HCT116 (cell line): ENCODE results near the gene SRGAP3. TPM values are rescaled to one million over a fixed set of nuclear protein-coding genes. Genes with fewer than 3 reads are reported as not detected.

Experiments
- ATAC-seq: fragments of 200-7000 bp; cut with Tn5 transposase; 2 replicates; pipeline ENCODE4 v1.9.1; 2020; ENCODE audit warnings: mild to moderate bottlenecking, moderate library complexity
- BruUV-seq: library from RNA; stranded (reverse); fragments of 400-500 nt; replicated peaks from 2 replicates; lab custom pipeline; 2021; lab: Mats Ljungman, UMichigan
- CTCF ChIA-PET: fragments of 300-600 bp; sonication (Branson Sonifier 250); formaldehyde crosslinking; loops from one replicate; lab custom pipeline; 2021; ENCODE audit warnings: antibody characterized with exemption; lab: Charles Lee
- POLR2A ChIA-PET: fragments of 300-600, 350-600 bp; sonication (Branson Sonifier 250); formaldehyde crosslinking; loops from one replicate; lab custom pipeline; 2021; ENCODE audit warnings: antibody characterized with exemption; lab: Charles Lee
- RAD21 ChIA-PET, 2 experiments: fragments of 300-600 bp; sonication (Branson Sonifier 250); formaldehyde crosslinking; loops; one replicate each; lab custom pipeline; 2023; ENCODE audit warnings: low total read pairs in 2 of 2; ENCODE audit not compliant: uncharacterized antibody in 2 of 2, unreplicated experiment in 2 of 2, low non-redundant PET in 1 of 2; lab: Charles Lee
- DNase-seq: peaks from one replicate; pipeline ENCODE4 v3.0.0-alpha.2; 2010; ENCODE audit warnings: low read depth, low spot score
- H2AFZ ChIP-seq: fragments of 200-600 bp; shearing (Covaris generic), sonication (generic); 2 replicates; pipeline ENCODE4 v1.6.1; 2017; ENCODE audit warnings: low read depth, mixed run types, mixed read lengths, antibody characterized with exemption, low read length; ENCODE audit not compliant: poor library complexity, severe bottlenecking
- H3K27ac ChIP-seq: 2 replicates; pipeline ENCODE4 v1.5.1; 2012; ENCODE audit warnings: low read depth, low read length
- H3K27me3 ChIP-seq: fragments of 200-600 bp; sonication (generic); 2 replicates; pipeline ENCODE4 v1.6.1; 2016; ENCODE audit warnings: mixed run types, low read length, mixed read lengths; ENCODE audit not compliant: insufficient read depth
- H3K36me3 ChIP-seq, 2 experiments: fragments of 200-500 bp in 1 of 2; fragments of 200-600 bp in 1 of 2; sonication (Bioruptor generic) in 1 of 2; sonication (generic) in 1 of 2; 2 replicates each; pipeline versions ENCODE4 v1.5.1 to v1.6.1; 2014 to 2016; ENCODE audit warnings: low read length in 2 of 2, inconsistent platforms in 1 of 2, mixed read lengths in 1 of 2, mixed run types in 1 of 2; ENCODE audit not compliant: insufficient read depth in 2 of 2, control insufficient read depth in 1 of 2
- H3K4me1 ChIP-seq, 2 experiments: fragments of 200-600 bp in 1 of 2; sonication (generic) in 1 of 2; 2 replicates each; pipeline versions ENCODE4 v1.5.1 to v1.6.1; 2012 to 2017; ENCODE audit warnings: low read length in 2 of 2, inconsistent platforms in 1 of 2, mild to moderate bottlenecking in 1 of 2, mixed read lengths in 1 of 2, mixed run types in 1 of 2, moderate library complexity in 1 of 2; ENCODE audit not compliant: insufficient read depth in 2 of 2, control insufficient read depth in 1 of 2
- H3K4me2 ChIP-seq: fragments of 200-600 bp; sonication (generic); 2 replicates; pipeline ENCODE4 v1.6.1; 2017; ENCODE audit warnings: mixed run types, low read length, mixed read lengths
- H3K4me3 ChIP-seq, 2 experiments: fragments of 200-600 bp in 1 of 2; sonication (generic) in 1 of 2; replicated peaks in 1 of 2; 2 replicates each; pipeline ENCODE4 v1.5.1; 2011 to 2016; ENCODE audit warnings: low read length in 2 of 2, control low read depth in 1 of 2, low read depth in 1 of 2, mild to moderate bottlenecking in 1 of 2, mixed read lengths in 1 of 2, mixed run types in 1 of 2
- H3K79me2 ChIP-seq: fragments of 200-600 bp; sonication (generic); 2 replicates; pipeline ENCODE4 v1.6.1; 2017; ENCODE audit warnings: mild to moderate bottlenecking, mixed run types, low read length, moderate library complexity, mixed read lengths; ENCODE audit not compliant: insufficient read depth
- H3K9ac ChIP-seq: fragments of 200-600 bp; sonication (generic); 2 replicates; pipeline ENCODE4 v1.6.1; 2016; ENCODE audit warnings: low read length, mixed read lengths
- H3K9me2 ChIP-seq: fragments of 200-600 bp; sonication (generic), shearing (Covaris generic); 2 replicates; pipeline ENCODE4 v1.6.1; 2017; ENCODE audit warnings: mixed run types, mild to moderate bottlenecking, moderate library complexity; ENCODE audit not compliant: insufficient read depth
- H3K9me3 ChIP-seq, 2 experiments: fragments of 200-500 bp in 1 of 2; fragments of 200-600 bp in 1 of 2; sonication (Bioruptor generic) in 1 of 2; sonication (generic) in 1 of 2; 2 replicates each; pipeline ENCODE4 v1.6.1; 2014 to 2017; ENCODE audit warnings: low read length in 2 of 2, mixed read lengths in 2 of 2, inconsistent platforms in 1 of 2, low read depth in 1 of 2, mild to moderate bottlenecking in 1 of 2, mixed run types in 1 of 2, moderate library complexity in 1 of 2; ENCODE audit not compliant: control insufficient read depth in 1 of 2, insufficient read depth in 1 of 2
- H4K20me1 ChIP-seq: fragments of 200-600 bp; sonication (generic), shearing (Covaris generic); 2 replicates; pipeline ENCODE4 v1.6.1; 2017; ENCODE audit warnings: mixed run types, mild to moderate bottlenecking, moderate library complexity; ENCODE audit not compliant: insufficient read depth
- ATF3 ChIP-seq: IDR thresholded peaks from 2 replicates; pipeline ENCODE4 v1.6.1; 2012
- CBX3 ChIP-seq: IDR thresholded peaks from 2 replicates; pipeline ENCODE4 v1.6.1; 2012; ENCODE audit warnings: low read depth
- EGR1 ChIP-seq: IDR thresholded peaks from 2 replicates; pipeline ENCODE4 v1.6.1; 2012; ENCODE audit warnings: low read depth
- ELF1 ChIP-seq: IDR thresholded peaks from 2 replicates; pipeline ENCODE4 v1.6.1; 2012; ENCODE audit warnings: low read depth, borderline replicate concordance
- EZH2phosphoT487 ChIP-seq: fragments of 200-600 bp; IDR thresholded peaks from 2 replicates; pipeline ENCODE4 v1.6.1; 2018; ENCODE audit warnings: antibody characterized with exemption, borderline replicate concordance
- MAX ChIP-seq: IDR thresholded peaks from 2 replicates; pipeline ENCODE4 v1.6.1; 2012
- POLR2A ChIP-seq: IDR thresholded peaks from 2 replicates; pipeline ENCODE4 v1.7.0; 2011; ENCODE audit warnings: borderline replicate concordance; ENCODE audit not compliant: insufficient read depth, insufficient read length; ENCODE audit errors: extremely low read depth
- POLR2AphosphoS5 ChIP-seq: IDR thresholded peaks from 2 replicates; pipeline ENCODE4 v1.6.1; 2011; ENCODE audit warnings: mild to moderate bottlenecking, low read depth, low read length, moderate library complexity
- SIN3A ChIP-seq: IDR thresholded peaks from 2 replicates; pipeline ENCODE4 v1.6.1; 2012; ENCODE audit warnings: low read depth
- SP1 ChIP-seq: IDR thresholded peaks from 2 replicates; pipeline ENCODE4 v1.6.1; 2012; ENCODE audit warnings: low read depth
- SRF ChIP-seq: IDR thresholded peaks from 2 replicates; pipeline ENCODE4 v1.6.1; 2012; ENCODE audit warnings: low read depth
- TCF7L2 ChIP-seq: IDR thresholded peaks from 2 replicates; pipeline ENCODE4 v1.7.0; 2011; ENCODE audit warnings: borderline replicate concordance, inconsistent platforms; ENCODE audit not compliant: insufficient read depth, insufficient read length; ENCODE audit errors: extremely low read depth
- YY1 ChIP-seq: IDR thresholded peaks from 2 replicates; pipeline ENCODE4 v1.6.1; 2011; ENCODE audit warnings: low read length, low read depth, moderate library complexity, mild to moderate bottlenecking; ENCODE audit not compliant: insufficient replicate concordance; ENCODE audit errors: extremely low read depth
- ZBTB33 ChIP-seq: IDR thresholded peaks from 2 replicates; pipeline ENCODE4 v1.6.1; 2011; ENCODE audit warnings: mild to moderate bottlenecking, low read length, moderate library complexity; ENCODE audit not compliant: insufficient replicate concordance; ENCODE audit errors: extremely low read depth
- ZFX ChIP-seq: fragments of 450-650 bp; IDR thresholded peaks from 2 replicates; pipeline ENCODE4 v1.6.1; 2017
- ZNF274 ChIP-seq: fragments of 200-500 bp; sonication (Bioruptor generic); IDR thresholded peaks from 2 replicates; pipeline ENCODE4 v1.6.1; 2014; ENCODE audit warnings: mild to moderate bottlenecking, low read depth, low read length, inconsistent platforms
- intact Hi-C: fragments of 100-400 bp; cut with micrococcal nuclease; formaldehyde crosslinking; loops from 2 replicates; pipeline ENCODE4 v1.10.0; 2022
- total RNA-seq: library from RNA; stranded (reverse); gene quantifications from one replicate; pipeline ENCODE4 v1.2.1, GENCODE V29; 2021; ENCODE audit not compliant: unreplicated experiment
- TF ChIP-seq, protein P1 (sequence below), 3 experiments: fragments of 200-600 bp in 1 of 3; sonication (generic) in 1 of 3; IDR thresholded peaks in 2 of 3; conservative IDR thresholded peaks in 1 of 3; 2 replicates each; pipeline ENCODE4 v1.5.1; 2012 to 2017; ENCODE audit warnings: low read depth in 2 of 3, low read length in 2 of 3, antibody characterized with exemption in 1 of 3, borderline replicate concordance in 1 of 3, control low read depth in 1 of 3, mild to moderate bottlenecking in 1 of 3, mixed read lengths in 1 of 3, mixed run types in 1 of 3, moderate library complexity in 1 of 3; ENCODE audit not compliant: insufficient read depth in 1 of 3

Gene SRGAP3
- total RNA-seq, 1 experiment from 2014 or later, result 8.3 TPM

DNA sequence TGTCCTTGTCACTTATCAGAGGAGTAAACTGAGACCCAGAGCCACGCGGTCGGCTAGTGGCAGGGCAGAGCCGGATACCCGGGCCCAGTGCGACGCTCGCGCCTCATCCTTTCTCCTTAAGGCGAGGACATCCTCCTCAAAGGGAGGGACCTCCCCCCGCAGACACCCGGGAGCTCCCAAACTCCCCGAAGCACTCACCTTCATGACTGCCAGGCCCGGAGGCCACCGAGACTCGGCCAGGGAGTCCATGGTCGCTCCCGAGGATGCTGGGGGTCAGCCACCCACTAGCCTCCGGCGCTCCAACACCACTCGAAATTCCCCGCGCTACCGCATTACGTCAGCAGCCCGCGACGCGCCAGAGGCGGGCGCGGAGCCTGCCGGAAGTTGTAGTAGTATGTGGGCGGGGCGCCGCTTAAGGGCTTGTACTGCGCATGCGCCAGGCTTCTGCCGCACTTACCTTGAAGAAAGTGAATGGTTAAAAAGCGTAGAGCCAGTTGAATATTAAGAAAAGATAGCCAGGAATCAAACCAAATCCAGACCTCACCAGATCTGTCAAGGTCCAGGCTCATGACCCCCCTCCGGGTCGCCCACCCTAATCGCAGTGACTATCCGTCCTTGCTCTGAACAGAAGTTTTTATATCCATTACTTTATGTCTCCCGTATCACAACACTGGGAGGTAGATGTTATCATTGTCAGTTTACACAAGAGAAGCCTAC is 286.2 kb downstream of the SRGAP3 start, which contains the start of gene RAD18:
RAD18 (minus strand) TSS at position 336 of the 717 bp plus-strand sequence; CDS start at position 249, 87 bp downstream.
- intact Hi-C loops, result no loop called here
- Histone ChIP-seq H3K9me2 (no peaks in the 10 kb centered on the region), H3K27me3 (no peaks in the 10 kb centered on the region), H3K36me3 (0 out of 4 replicates have a peak, but pooled peaks cover 0 to 4% of the 10 kb centered on the region in 2 experiments), H3K4me3 (peak within 1 kb of the TSS; percentile 66 to 92), H3K9me3 (no peaks in the 10 kb centered on the region), H4K20me1 (no peaks in the 10 kb centered on the region), H3K4me2 (peak within 1 kb of the TSS; percentile 93), H3K4me1 (peaks cover 14 to 33% of the 10 kb centered on the region in 2 experiments; a peak in 3 of 4 replicates), H2AFZ (peak within 1 kb of the TSS; percentile 64), H3K9ac (peak within 1 kb of the TSS; percentile 78), H3K27ac (peak within 1 kb of the TSS; percentile 47), H3K79me2 (peaks cover 50% of the 10 kb centered on the region)
- ChIA-PET CTCF (no interaction called here), POLR2A (no interaction called here), RAD21 (no interaction called here)
- peak; percentile 89 for ATAC-seq
- no TSS peak for BruUV-seq
- TF ChIP-seq EZH2phosphoT487, result no peak
- TF ChIP-seq SP1, result peak; percentile 66
- peak; percentile 73 for TF ChIP-seq POLR2A
- TF ChIP-seq, protein P1, sequence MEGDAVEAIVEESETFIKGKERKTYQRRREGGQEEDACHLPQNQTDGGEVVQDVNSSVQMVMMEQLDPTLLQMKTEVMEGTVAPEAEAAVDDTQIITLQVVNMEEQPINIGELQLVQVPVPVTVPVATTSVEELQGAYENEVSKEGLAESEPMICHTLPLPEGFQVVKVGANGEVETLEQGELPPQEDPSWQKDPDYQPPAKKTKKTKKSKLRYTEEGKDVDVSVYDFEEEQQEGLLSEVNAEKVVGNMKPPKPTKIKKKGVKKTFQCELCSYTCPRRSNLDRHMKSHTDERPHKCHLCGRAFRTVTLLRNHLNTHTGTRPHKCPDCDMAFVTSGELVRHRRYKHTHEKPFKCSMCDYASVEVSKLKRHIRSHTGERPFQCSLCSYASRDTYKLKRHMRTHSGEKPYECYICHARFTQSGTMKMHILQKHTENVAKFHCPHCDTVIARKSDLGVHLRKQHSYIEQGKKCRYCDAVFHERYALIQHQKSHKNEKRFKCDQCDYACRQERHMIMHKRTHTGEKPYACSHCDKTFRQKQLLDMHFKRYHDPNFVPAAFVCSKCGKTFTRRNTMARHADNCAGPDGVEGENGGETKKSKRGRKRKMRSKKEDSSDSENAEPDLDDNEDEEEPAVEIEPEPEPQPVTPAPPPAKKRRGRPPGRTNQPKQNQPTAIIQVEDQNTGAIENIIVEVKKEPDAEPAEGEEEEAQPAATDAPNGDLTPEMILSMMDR (IDR thresholded peaks at IDR 0.05 in 2 of 3, conservative IDR thresholded peaks at IDR 0.05 in 1 of 3; ENCODE audit: borderline replicate concordance in 1 of 3, insufficient read depth in 1 of 3, low read depth in 2 of 3, low read length in 2 of 3), result no peak
- peak; percentile 73 for TF ChIP-seq POLR2AphosphoS5
- TF ChIP-seq EGR1, result peak; percentile 75
- TF ChIP-seq MAX, result peak; percentile 76
- TF ChIP-seq ATF3, result no peak
- TF ChIP-seq ZFX, result peak; percentile 72
- TF ChIP-seq TCF7L2, result peak; percentile 56
- peak; percentile 95 for TF ChIP-seq SIN3A
- TF ChIP-seq CBX3, result 0 out of 2 replicates have a peak, but pooled peaks have one; percentile 50
- TF ChIP-seq YY1, result peak; percentile 79
- no peak for TF ChIP-seq ZBTB33
- peak; percentile 78 for TF ChIP-seq ELF1
- peak; percentile 96 for TF ChIP-seq SRF
- TF ChIP-seq ZNF274, result no peak
- DNase-seq, result peak; percentile 85
